NK-92 (cell line): ENCODE data around the gene TRIM36.

Experiments used
- DNase-seq: peaks from one replicate; lab custom pipeline; 2025; ENCODE audit not compliant: unreplicated experiment; lab: John Stamatoyannopoulos, UW

The TRIM36 gene, protein sequence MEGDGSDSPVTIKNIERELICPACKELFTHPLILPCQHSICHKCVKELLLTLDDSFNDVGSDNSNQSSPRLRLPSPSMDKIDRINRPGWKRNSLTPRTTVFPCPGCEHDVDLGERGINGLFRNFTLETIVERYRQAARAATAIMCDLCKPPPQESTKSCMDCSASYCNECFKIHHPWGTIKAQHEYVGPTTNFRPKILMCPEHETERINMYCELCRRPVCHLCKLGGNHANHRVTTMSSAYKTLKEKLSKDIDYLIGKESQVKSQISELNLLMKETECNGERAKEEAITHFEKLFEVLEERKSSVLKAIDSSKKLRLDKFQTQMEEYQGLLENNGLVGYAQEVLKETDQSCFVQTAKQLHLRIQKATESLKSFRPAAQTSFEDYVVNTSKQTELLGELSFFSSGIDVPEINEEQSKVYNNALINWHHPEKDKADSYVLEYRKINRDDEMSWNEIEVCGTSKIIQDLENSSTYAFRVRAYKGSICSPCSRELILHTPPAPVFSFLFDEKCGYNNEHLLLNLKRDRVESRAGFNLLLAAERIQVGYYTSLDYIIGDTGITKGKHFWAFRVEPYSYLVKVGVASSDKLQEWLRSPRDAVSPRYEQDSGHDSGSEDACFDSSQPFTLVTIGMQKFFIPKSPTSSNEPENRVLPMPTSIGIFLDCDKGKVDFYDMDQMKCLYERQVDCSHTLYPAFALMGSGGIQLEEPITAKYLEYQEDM

DNA sequence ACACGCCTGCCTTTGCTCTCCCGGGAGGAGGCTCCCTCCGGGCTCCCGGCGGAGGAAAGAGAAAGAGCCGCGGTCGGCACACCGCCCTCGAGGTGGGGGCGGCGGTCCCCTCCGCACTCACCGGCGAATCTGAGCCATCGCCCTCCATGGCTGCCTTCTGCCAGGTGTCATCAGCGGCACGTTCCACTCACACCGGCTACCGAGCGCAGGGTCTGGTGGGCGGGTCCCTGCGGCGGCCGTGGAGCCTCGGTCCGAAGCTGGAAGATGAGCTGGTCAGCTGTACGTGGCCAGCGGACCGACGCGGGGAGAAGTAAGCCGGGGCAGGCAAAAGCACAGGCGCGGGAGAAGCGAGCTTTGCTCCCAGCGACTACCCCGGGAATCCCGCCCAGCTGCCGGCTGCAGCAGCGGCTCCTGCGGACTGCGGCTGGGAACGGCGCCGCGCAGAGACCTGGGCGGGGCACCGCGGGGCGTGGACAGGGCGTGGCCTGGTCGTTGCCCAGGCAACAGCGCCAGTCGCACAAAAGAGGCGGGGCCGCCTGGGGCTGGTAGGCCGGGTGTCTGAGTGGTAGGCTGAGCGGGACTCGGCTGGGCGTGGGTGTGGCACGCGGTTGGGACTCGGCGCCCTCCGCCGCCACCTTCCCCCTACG, at the start of gene TRIM36:
TSS of gene TRIM36 (minus strand) at position 422 of the 647 bp plus-strand sequence. CDS start at position 148, 274 bp downstream.
- DNase-seq: peak; percentile 29

DNA sequence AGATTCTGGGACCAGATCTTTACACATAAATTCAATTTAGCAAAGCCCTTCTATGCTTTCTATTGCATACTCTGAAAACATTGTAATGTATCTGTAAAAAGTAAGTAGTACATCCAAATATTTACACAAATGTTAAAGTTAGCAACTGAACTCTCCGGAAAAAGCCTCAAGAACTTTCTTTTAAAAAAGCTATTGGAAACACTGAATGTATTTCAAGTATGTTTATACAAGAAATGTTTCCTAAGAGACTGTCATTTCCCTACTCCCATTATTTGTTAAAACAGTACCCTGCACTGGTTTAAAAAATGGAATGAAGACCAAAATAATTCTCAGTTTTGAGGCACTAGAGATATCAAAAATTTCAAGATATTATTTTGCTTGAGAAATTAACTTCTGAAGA, 44.8 kb upstream of the TRIM36 start:
- DNase-seq: no peak

DNA sequence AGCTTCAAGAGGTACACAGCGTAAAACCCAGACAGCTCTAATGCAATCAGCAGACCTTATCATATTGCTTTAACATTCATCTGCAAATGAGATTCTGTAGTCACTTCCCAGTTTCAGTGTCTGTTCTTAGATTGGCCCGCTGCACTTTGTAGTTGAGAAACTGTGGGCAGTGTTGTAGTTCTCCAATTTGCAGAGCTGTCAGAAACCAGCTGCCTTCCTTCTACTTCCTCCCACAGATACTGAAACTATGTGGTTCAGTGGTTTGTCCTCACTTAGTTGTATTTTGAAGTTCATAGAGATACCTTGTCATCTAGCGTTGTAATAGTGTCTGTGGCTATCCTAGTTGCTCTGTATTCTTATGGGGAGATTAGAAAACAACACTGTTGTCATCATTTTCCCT, 39.6 kb upstream of the TRIM36 start:
- no peak for DNase-seq

DNA sequence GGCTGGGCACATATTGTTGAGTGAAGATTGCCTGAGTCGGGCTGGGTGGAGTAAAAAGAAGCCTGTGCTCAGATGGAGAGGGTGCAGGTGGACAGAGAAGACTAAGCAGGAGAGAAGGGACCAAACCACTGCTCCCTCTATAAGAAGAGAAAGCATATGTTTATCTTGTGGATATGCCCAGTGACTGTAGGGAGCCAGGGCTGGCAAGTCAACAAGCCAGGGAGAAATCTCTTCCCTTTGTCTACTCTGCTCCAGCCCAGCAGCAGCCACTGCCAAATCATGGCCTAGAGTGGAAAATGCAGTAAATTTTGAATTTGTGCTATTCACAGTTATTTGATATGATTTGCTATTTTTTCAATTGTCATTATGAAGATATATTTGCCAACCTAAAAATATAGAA, 33.2 kb upstream of the TRIM36 start:
- DNase-seq: no peak

DNA sequence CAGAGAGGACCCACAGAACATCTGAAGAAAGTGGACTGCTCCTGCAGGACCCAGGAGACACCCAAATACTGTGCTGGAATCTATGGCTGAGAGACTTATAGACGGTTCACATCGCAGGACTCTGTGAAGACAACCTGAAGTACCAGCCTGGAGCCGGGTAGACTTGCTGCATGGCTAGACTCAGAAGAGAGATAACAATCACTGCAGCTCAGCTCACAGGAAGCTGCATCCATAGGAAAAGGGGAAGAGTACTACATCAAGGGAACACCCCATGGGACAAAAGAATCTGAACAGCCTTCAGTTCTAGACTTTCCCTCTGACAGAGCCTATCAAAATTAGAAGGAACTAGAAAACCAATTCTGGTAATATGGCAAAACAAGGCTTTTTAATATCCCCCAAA, 26.5 kb upstream of the TRIM36 start:
- no peak for DNase-seq

DNA sequence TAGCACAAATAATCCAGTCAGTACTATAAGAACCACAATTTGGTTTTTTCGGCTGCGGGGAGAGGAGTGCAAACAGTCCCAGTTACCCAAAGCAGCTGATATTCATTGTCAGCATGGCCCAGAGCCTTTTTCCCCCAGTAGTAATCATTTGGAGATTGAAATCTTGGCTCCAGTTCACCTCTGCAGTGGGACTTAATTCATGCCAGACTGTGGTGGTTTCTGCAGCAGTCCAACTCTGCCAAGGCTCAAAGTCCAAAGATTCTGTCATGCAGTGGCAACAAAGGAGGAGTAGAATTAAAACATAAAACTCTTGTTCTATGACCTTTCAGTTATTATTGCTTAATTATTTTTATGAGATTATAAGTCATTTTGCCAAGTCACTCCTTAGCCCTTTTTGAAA, 25.0 kb upstream of the TRIM36 start:
- DNase-seq: no peak

DNA sequence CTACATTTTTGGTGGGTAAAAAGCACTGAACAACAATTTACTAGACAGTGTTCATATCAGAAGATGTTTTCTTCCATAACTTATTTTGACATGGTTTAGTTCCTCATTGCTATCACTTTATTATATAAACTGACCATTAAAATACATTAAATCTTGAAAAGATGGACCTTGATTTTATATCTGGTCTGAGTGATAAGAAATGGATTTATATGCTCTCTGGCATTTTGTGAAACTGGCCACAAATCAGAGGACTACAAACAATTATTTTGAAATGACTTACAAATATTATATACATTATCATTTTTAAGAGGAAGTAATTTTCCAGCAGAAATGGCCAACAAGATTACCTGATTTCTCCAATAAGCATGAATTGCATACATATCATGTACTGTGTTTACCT, 23.6 kb upstream of the TRIM36 start:
- no peak for DNase-seq

DNA sequence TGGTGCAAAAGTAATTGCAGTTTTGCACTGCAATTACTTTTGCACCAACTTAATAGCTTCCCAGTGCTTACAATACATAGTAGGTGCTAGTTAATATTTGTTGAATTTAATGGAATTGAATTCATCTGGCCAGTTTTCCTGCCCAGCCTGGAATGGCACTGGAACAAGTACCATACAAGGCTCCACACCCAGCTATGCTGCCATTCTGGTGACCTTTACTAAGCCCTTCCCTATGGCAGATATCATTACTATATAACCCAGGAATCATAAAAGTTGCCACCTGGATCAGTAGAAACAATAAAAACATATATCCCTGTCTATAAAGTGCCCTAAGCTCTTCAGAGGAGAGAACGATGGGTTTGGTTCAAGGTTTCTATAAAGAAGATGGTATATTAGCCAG, 22.4 kb upstream of the TRIM36 start:
- DNase-seq: no peak

DNA sequence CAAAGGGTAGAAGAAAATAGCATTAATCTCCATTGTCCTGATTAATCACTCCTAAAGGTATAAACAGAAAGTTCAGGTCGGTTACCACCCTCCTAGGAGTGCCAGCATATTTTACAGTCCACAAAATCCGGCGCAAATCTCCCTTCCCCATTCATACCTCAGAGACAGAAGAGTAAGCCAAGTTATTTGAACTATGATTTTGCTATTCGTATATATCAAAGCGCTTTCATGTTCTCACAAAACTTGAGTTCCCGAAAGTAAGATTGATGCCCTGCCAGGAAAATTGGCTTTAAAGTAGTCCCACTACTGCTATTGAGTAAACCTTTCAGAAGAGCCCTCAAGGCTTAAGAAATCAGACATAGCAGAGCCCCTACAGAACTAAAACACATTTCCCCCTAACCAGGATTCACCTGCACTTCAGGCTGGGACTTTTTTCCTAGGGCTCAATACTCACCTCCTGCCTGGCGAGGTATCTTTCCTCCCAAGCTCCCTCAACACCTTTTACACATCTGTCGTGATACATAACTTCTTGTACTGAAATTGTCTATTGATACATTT, 21.8 kb upstream of the TRIM36 start:
- no peak for DNase-seq

DNA sequence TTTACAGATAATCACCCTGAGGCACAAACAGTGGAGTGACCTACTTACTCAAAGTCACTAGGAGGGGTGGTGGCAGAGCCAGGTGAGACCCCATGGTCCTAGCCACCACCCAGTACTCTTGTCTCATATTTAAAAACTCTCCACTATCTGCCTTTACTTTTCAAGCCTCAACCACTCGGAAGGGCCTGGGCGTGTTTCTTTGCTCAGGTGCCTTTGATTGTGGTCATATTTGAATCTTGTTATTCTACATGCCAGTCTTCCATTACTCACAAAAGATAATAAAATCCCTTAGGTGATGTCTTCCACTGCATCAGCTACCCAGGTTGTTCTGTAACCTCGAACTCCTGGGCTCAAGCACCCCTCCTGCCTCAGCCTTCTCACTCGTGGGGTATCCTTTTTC, 20.7 kb upstream of the TRIM36 start:
- DNase-seq: no peak

DNA sequence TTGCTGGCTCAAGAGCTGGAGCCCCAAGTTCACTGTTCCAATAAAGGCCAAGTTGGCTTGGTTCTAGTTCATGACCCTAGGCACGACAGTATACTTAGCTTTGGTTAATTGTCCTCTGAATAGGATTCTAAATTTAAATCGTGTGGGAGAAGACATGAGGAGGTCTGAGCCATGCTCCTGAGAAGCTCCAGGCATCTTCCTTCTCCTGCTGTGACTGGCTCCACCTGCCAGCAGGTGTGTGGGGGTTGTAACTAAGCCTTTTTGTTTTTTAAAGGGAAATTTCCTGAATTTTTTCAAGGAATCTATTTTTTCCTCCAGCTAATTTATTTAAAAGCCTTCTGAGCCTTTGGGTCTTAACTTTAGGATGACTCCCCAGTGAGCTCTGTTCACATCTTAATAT, 20.2 kb upstream of the TRIM36 start:
- no peak for DNase-seq

DNA sequence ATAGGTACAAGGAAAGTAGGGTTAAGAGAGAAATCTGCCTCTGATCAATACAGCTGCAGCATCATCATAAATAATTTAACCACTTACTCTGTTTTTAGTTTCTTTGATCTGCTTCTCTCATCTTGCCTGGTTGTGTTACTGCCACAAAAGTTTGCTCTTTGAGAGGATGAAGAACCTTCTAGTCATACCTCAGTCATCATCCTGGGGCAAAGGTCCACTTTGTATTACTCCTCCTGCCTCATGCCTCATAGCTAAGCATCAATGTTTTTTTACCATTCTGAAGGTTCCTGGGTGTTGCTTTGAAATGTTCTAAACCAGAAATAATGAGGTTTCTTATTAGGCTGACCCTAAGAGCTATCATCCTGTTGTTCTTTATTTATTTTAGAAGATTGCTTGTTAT, 17.1 kb upstream of the TRIM36 start:
- no peak for DNase-seq

DNA sequence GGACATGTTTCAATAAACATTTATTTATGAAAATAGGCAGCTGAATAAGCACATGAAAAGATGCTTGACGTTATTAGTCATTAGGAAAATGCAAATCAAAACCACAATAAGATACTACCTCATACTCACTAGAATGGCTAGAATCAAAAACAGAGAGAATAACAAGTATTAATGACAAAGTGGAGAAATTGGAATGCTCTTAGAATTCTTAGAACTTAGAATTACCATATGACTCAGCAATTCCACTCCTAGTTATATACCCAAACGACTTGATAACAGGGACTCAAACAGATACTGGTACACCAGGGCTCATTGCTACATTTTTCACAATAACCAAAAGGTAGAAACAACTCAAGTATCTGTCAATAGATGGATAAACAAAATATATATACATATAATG, 15.1 kb upstream of the TRIM36 start:
- DNase-seq: no peak

DNA sequence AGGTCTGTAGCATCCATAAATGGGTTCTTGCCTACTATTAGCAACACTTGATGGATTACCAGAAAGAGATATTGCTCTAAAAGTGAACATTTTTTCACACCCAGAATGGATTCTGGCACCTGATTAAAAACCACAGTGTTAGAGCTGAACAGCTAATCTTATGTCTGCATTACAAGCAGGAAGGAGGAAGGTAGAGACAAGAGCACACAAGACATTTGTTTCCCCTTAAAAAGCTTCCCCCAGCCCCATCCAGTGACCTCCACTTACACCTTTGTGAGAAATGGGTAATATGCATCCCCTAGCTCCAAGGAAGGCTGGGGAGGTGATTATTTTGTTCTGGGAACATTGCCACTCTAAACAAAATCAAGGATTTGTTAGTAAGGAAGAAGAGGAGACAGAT, 12.0 kb upstream of the TRIM36 start:
- no peak for DNase-seq

DNA sequence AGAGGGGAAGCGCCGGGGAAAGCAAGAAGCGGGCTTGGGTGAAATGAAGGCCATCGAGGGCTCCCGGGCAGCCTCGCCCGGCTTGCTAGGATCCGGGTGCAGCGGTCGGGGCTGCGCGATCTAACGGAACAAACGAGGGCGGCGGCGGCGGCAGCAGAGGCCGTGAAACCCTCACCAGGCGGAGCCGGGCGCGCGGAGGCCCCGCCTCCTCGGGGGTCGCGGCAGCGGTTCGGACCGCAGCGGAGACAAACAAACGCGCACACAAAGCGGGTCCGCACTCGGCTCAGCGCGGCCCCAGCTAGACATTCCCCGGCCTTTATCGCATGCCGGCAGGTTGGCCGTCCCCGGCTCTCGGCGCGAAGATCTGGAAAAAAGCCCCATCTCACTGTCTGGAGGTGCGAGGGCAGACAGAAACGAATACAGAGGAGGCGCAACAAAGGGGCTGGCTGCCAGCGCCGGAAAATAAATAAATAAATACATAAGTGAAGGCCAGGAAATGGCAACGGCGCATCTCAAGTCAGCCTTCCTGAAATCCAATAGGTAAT, 10.5 kb upstream of the TRIM36 start:
- DNase-seq: no peak

DNA sequence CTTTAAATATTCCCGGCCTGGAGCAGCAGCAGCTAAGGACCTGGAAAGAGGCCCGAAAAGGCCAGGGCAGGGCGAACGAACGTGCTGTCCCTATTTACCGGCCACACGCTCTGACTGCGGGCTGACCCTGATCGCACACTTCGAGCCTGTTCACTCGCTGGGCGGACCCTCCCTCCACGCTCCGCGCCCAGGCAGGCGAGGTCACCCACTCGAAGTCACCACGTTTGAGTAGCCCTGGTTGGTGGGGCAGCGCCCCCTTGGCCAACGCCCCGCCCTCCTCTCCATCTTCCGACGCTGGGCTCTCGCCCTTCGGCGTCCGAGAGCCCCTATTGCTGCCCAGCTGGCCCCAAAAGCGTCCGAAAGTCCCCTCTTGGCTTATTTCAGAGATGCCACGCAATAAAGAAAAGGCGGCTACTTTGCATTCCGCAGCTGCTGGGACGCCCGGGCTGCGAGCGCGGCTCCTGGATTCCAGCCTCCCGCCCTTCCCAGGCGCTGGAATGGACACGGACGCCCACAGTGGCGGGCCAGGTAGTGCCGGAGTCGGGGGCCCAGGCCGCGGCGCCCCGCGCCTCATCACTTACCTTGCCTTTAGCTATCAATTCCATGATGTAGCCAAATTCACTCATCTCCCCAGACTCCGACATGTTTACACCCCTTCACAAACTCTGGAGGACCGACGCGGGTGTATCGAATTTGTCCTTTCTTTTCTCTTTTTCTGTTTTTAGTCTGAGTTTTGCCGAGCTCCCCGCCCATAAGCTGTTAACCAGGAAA, 9.9 kb upstream of the TRIM36 start:
- DNase-seq: no peak

DNA sequence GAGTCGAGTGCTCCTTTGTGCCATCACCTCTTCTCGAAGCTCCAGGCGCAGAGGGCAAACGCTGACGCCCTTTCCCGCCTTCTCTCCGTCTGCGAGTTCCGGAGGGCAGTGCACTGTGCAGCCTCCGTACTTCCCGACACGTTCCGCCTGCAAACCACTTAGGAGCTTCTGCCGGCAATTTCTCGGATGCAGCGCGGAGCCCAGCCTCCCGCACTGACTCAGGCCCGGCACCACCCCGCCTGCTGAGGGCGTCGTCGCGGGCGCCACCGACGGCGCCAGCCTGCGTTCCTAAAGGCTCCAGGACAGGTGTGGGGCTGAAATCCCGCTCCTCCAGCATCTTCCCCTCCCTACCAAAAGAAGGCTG, 9.3 kb upstream of the TRIM36 start:
- DNase-seq: no peak

DNA sequence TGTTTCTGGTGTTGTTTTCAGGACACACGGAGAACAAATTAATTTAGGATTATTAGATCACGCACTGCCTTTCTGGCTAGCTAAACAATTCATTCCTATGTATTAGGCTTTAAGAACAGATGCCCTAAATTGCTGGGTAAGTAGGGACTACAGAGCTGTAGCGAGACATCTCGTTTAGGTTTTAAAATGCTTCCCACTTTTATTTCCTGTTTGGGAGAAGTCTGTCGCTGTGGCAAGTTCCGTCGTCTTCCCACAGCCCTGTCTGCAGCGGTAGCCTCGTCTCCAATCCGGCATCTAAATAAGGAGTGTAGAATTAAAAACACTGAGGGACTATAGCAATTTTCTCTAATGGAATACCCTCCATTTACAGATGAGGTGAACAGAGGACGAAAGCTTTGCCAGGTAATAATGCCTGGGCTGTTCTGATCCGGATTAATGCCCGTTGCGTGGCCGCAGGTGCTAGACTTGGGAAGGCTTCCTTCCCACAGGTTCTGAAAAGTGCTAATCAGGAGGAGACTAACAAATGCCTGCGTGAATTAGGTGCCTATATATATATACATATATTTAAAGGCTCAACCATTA, 1.3 kb upstream of the TRIM36 start:
- DNase-seq: no peak

DNA sequence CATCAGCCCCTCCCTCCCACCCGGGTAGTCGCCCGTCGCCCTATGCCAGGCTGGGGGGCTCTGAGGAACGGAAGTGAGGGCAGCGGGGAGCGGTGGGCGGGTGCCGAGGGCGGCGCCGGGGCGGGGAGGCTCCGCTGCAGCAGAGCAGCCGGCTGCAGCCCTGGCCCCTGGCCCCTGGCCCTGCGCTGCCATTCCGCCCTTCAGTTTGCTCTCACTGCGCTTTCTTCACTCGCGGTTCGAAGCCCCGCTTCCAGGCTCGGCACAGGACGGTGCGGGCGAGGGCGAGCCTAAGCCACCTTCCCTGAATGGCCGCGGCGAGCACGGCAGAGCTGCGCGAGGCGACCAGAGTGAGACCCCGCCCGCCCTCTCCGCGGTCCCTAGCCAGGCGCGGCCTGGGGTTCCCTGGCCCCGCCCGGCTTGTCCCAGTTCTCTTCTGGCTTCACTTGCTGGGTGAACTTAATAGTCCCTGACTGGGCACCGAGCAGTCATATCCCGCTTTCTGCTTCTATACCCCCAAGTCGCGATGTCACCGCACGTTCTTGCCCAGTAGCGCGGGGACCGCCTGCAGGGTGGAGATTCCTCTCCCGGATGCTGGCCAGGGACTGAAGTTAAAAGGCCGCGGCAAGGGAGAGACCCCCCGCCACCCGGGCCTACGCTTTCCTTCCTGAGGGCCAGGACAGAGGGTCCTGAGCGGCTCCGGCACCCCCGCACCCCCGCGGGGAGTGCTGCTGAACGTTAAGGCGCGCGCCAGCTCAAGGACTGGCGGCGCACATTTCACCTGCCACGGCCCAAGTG, 623 bp upstream of the TRIM36 start:
- DNase-seq: no peak
